ENCODE data around the gene CCDC170. TPM values are rescaled to one million over a fixed set of nuclear protein-coding genes. Genes with fewer than 3 reads are reported as not detected.

CCDC170 gene
- total and polyA plus RNA-seq, 9 of the 15 experiments (the other 6 are each of a cell fraction or from before 2014, with no cell fraction given), result 0.01 to 0.18 (median 0.05) TPM; not detected in 6

GRCh38 chr6:151506761-151507160 lies 12.9 kb downstream of the CCDC170 start (continued):
- TF ChIP-seq HSF4 (CRISPR knock-in tag; IDR thresholded peaks at IDR 0.05; ENCODE audit: borderline replicate concordance) (no peak), BRD9 (IDR thresholded peaks at IDR 0.05; ENCODE audit: low read depth, partially characterized antibody) (no peak), ZNF224 (CRISPR knock-in tag; IDR thresholded peaks at IDR 0.05) (no peak), MYC (IDR thresholded peaks at IDR 0.05; ENCODE audit: low read depth, low read length) (no peak), MYC (CRISPR knock-in tag; IDR thresholded peaks at IDR 0.05; ENCODE audit: borderline replicate concordance, low read depth) (no peak)
- TF ChIP-seq, protein P1, sequence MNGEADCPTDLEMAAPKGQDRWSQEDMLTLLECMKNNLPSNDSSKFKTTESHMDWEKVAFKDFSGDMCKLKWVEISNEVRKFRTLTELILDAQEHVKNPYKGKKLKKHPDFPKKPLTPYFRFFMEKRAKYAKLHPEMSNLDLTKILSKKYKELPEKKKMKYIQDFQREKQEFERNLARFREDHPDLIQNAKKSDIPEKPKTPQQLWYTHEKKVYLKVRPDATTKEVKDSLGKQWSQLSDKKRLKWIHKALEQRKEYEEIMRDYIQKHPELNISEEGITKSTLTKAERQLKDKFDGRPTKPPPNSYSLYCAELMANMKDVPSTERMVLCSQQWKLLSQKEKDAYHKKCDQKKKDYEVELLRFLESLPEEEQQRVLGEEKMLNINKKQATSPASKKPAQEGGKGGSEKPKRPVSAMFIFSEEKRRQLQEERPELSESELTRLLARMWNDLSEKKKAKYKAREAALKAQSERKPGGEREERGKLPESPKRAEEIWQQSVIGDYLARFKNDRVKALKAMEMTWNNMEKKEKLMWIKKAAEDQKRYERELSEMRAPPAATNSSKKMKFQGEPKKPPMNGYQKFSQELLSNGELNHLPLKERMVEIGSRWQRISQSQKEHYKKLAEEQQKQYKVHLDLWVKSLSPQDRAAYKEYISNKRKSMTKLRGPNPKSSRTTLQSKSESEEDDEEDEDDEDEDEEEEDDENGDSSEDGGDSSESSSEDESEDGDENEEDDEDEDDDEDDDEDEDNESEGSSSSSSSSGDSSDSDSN (IDR thresholded peaks at IDR 0.05; ENCODE audit: borderline replicate concordance in 1 of 2, low read depth in 2 of 2, low read length in 2 of 2), result no peak

GRCh38 chr6:151509048-151509447 lies 15.2 kb downstream of the CCDC170 start:
- POLR2A ChIA-PET, result no interaction called here
- in situ Hi-C loops (cut with MboI), result no loop called here
- intact Hi-C loops (cut with micrococcal nuclease), result no loop called here
- Histone ChIP-seq H3K27ac (ENCODE audit: extremely low read depth, low read depth, low read length) (no peak overlapping the region), H3K79me2 (ENCODE audit: control insufficient read depth, insufficient read depth, low read length) (no peaks in the 10 kb centered on the region), H3K9ac (ENCODE audit: insufficient read depth in 1 of 2, low read depth in 2 of 2, low read length in 2 of 2) (no peak overlapping the region), H3K4me3 (no peak overlapping the region), H3K9me3 (replicated peaks; ENCODE audit: control insufficient read depth, insufficient read depth, low read depth, low read length) (no peaks in the 10 kb centered on the region), H3K4me2 (ENCODE audit: insufficient read depth, low read length) (no peak overlapping the region), H4K20me1 (replicated peaks; ENCODE audit: control insufficient read depth, insufficient read depth, low read length) (no peaks in the 10 kb centered on the region), H3K4me1 (replicated peaks in 1 of 2; ENCODE audit: control insufficient read depth in 2 of 2, insufficient read depth in 2 of 2, low read length in 2 of 2) (no peaks in the 10 kb centered on the region), H2AFZ (ENCODE audit: low read depth, low read length) (no peak overlapping the region), H3K36me3 (ENCODE audit: control insufficient read depth, insufficient read depth, low read length) (no peaks in the 10 kb centered on the region), H3K27me3 (ENCODE audit: control insufficient read depth in 2 of 2, insufficient read depth in 2 of 2, low read length in 2 of 2) (peaks cover 10 to 28% of the 10 kb centered on the region in 2 experiments; a peak in 4 of 5 replicates), H3K9me1 (ENCODE audit: control insufficient read depth, insufficient read depth, low read length) (no peaks in the 10 kb centered on the region)
- FAIRE-seq (no peak), ATAC-seq (no peak), DNase-seq (ENCODE audit: extremely low read depth in 1 of 4, low spot score in 3 of 4) (no peak)
- CTCF ChIA-PET (ENCODE audit: low intra/inter-chr PET ratio), result no interaction called here
- BruUV-seq (replicated peaks), result no TSS peak
- 0% methylated on average over 2 of the region's 2 CpGs for WGBS (ENCODE audit: insufficient coverage, low coverage, missing lambda C conversion rate)
- TF ChIP-seq PHB2 (IDR thresholded peaks at IDR 0.05; ENCODE audit: low read depth) (no peak), DACH1 (IDR thresholded peaks at IDR 0.05; ENCODE audit: partially characterized antibody) (peak; percentile 91), FOXK2 (conservative IDR thresholded peaks at IDR 0.05 in 1 of 2, IDR thresholded peaks at IDR 0.05 in 1 of 2; ENCODE audit: low read depth in 2 of 2) (no peak)
